CMK (cell line): Measurements from ENCODE around the gene ZBTB21.
"Not testable (repeated sequence)": the region's sequence is repeated elsewhere in the genome, so short reads cannot be mapped to it uniquely, and the experiment has no call there.

Experiments
- DNase-seq: peaks from one replicate; pipeline ENCODE4 v3.0.0-alpha.2; 2010; ENCODE audit warnings: low read depth

Gene ZBTB21

DNA sequence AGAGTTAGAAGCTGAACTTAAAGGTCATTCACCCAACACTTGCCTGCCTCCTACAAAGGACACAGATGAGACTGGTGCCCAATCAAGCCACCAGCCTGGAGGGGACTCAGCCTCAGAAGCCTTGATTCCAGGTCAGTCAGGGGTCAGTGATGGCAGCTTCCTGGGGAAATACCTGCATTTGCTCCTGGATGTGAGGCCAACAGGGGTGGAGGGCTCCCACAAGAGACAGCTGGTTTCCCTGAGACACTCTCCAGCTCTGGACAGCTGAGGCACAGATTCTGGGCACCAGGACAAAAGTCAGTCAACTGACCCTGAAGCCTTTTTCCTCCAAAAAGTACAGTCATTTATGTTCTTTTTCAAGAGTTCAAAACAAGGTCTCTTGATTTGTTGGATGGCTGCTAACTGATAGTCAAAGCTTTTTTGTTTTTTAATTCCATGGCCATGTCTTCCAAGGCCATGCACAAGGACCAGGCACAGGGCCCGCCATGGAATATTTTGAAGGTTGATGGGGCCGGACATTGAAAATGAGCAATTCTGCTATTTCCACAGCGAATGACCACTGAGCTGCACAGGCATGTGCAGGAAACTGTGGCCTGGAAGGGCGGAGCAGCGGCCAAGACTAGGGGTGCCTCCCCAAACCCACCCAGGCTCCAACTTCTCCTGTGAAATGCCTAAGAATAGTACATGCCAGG, 58.1 kb downstream of the ZBTB21 start:
- no peak for DNase-seq

DNA sequence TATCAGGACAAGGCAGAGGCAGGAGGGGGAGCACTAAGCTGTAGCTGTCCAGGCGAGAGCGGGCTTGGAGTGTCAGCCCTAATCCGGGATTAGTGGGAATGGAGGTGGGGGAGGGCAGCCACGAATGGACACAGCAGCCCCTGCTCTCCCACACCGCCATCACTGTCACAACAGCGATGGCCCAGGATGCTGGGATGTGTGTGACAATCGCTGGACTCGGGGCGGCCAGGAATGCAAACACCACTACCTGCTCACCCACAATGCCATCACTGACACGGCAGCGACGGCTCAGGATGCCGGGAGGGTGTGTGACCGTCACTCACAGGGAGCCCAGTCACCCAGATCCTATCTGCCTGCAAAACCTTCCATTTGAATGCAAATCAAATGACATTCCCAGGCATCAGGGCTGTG, 59.2 kb downstream of the ZBTB21 start:
- DNase-seq, result no peak

DNA sequence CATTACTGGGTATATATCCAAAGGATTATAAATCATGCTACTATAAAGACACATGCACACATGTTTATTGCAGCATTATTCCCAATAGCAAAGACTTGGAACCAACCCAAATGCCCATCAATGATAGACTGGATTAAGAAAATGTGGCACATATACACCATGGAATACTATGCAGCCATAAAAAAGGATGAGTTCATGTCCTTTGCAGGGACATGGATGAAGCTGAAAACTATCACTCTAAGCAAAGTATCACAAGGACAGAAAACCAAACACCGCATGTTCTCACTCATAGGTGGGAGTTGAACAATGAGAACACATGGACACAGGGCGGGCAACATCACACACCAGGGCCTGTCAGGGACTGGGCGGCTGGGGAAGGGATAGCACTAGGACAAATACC, 60.5 kb downstream of the ZBTB21 start:
- DNase-seq, result not testable (repeated sequence)

DNA sequence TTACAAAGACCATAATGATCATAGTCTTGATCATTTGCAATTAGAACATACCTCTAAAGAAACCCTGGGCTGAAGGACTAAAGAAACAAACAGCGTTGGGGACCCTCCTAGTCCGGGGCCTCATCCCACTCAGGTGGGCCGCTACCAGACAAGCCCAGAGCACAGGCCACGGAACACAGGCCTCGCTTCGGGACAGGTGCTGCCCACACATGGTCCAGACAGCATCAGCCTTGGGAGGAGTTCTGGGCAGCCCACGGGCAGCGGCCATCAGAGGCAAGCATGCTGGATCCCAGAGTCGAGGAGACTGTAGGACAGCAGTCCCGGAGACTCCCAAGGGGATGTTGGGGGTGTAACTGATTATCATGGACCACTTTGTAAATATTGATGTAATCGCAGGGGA, 61.3 kb downstream of the ZBTB21 start:
- DNase-seq, result no peak

DNA sequence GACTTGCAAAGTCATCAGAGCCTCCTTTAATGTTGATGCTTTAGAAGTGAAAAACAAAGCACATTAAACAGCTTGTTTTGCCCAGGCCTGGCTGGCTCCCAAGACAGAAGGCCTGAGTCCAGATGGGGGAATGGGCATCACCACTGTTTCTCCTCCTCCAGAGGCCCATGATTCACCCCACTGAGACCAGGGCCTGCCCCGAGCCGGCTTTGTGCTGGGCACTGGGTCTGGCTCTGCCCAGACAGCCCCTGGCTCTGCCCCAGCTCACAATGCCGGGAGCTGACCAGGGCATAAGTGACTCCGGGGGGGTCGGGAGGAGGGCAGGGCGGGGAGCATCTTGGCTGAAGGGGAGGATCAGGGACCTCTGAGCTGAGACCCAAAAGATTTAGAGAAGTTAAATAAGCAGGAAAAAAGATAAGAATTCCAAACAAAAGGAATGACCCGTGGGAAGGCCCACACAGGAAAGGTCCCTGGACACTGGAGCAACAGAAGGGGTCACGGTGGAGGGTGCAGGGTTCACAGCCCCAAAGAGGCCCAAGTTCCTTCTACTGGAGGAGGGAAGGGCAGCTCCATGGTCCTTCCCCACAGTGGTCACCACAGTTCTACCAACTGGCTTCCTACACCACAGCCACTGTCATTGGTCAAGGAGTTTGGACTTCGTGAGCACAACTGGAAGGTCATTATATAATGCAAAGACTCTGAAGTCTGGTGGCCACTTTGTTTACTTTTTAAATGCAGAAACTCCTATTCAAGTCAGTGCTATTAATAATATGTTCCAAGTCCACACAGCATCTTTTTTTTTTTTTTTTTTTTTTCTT, 61.9 kb downstream of the ZBTB21 start:
- DNase-seq, result no peak

DNA sequence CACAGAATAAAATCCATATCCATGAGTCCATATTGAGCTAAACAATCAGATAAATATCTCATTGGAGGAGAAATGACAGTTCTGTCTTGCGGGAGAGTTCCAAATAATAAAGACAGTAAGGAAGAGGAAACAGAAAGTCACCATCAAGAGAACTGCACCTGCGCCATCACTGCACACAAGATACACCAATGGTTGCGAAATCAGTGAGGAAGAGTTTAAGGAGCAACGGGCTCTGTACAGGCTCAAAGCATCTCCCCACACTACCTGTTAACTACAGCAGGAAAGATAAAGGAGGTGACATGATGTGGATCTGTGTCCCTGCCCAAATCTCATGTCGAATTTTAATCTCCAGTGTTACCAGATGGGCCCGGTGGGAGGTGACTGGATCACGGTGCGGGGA, 64.2 kb downstream of the ZBTB21 start:
- DNase-seq, result no peak

DNA sequence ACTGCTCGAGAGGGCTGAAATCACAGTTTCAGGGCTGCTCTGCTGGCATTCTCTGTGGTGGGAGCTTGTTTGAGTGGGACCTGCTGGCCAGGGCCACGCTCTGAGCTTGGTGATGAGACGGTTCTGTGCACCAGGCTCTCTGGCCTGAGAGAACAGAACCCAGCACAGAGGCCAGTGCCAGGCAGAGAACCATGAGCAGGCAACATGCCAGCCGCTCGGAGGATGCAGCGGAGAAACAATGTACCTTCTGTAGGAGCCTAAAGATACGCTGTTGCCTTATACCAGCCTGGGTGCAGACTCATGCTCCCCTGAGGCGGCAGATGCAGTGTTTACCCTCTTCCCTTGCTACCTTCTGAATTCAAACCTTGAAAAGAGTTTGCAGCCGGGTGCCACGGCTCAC, 66.3 kb downstream of the ZBTB21 start:
- DNase-seq, result no peak

DNA sequence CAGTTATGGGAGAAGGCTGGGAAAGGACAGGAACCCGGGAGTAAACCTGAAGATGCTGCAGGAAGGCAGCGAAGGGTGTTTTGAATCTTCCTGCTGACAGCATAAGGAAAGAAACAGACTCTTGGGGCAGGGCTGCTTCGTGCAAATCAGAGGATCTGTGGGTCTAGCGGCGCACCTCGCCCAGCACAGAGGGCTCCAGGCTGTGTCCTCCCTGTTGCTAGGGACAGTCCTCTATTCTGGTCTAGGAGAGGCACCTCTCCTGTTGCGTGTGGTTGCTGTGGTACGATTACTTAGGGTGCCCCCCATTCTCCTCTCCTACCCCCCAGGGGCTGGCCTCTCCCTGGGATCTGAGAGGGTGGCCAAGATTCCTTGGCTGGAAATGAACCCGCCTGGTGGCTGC, 67.7 kb downstream of the ZBTB21 start:
- DNase-seq, result no peak

DNA sequence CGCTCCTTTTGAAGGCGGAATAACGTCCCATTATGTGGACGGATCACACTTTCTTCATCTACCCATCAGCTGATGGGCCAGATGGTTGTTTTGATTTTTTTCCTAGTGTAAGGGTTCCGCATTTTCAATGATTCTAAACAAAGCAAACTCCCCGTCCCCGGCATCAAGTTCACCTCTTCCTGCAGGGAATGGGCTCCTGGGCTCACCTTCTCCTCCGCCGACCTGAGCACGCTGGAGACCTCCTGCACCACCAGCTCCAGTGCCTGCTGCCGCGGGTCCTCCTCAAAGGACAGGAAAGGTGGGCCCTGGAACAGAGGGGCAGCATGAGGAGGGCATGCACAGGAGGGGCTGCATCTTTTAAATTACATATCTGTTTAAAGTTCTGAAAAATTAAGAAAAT, 68.2 kb downstream of the ZBTB21 start:
- no peak for DNase-seq

DNA sequence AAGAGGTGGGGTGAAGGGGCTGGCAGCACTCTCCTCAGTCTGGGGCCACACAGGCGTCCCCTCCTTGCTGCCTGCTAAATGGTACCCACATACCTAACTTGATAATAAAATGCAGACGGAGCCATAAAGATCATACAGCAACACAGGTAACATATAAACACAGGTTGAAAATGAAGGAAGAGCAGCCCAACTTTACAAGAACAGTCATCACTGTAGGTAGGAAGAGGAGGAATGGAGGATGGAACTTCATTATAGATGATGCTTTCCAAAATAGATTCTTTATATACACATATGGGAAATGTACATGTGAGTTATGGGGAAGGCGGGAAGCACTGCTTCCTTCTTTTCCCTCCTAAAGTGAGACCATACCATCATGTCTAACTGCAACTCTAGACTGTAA, 69.7 kb downstream of the ZBTB21 start:
- DNase-seq, result no peak

DNA sequence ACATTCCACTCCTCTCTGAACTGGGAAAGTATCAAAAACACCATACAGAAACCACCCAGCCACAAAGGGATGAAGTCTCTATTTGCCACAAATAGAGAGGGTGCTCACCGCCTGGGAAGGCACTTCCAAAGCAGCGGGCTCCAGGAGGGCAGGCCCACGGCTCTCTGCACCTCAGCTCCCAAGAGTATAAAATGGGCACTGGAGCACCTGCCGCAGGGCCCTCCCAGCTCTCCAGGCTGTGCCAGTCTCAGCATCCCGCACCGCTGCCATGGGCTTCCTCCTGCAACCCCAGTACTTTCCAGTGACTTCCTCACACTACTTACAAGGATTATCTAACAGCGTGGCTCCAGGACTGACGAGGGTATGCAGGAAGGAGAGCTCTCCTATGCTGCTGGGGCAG, 70.8 kb downstream of the ZBTB21 start:
- no peak for DNase-seq
